ENCODE results near the gene CD96. TPM values are rescaled to one million over a fixed set of nuclear protein-coding genes. Genes with fewer than 3 reads are reported as not detected.

The CD96 gene
- total and polyA plus RNA-seq, 2 experiments from 2014 or later: 0.91 TPM; not detected in 1

- TF ChIP-seq JUNB (IDR thresholded peaks at IDR 0.05; ENCODE audit: unreplicated experiment) (no peak), CREB1 (CRISPR knock-in tag; IDR thresholded peaks at IDR 0.05; ENCODE audit: low read depth) (no peak), POLR2AphosphoS5 (IDR thresholded peaks at IDR 0.05; ENCODE audit: low read depth) (no peak), EZH2 (IDR thresholded peaks at IDR 0.05; ENCODE audit: low read depth, unreplicated experiment) (no peak), ZNF331 (CRISPR knock-in tag; IDR thresholded peaks at IDR 0.05; ENCODE audit: low read depth) (no peak), STAT1 (IDR thresholded peaks at IDR 0.05; ENCODE audit: unreplicated experiment) (no peak)
Observed at GRCh38 chr3:111588527-111588926, 46.5 kb downstream of the CD96 start (continued).

- no peaks in the 10 kb centered on the region for H3K4me1 Mint-ChIP-seq
- Histone ChIP-seq H4K20me1 (replicated peaks; ENCODE audit: insufficient read depth) (no peaks in the 10 kb centered on the region), H2AFZ (no peak overlapping the region), H3K36me3 (ENCODE audit: insufficient read depth) (no peaks in the 10 kb centered on the region), H3K4me3 (no peak overlapping the region), H3K4me2 (no peak overlapping the region), H3K9me2 (ENCODE audit: insufficient read depth) (peaks cover 3% of the 10 kb centered on the region; the same call in 1 of the 2 replicates), H3K27ac (ENCODE audit: low read depth) (no peak overlapping the region), H3K79me2 (replicated peaks; ENCODE audit: insufficient read depth) (no peaks in the 10 kb centered on the region), H3F3A (replicated peaks; ENCODE audit: low read depth) (no peaks in the 10 kb centered on the region), H3K27me3 (ENCODE audit: insufficient read depth) (no peaks in the 10 kb centered on the region), H3K4me1 (ENCODE audit: insufficient read depth) (no peaks in the 10 kb centered on the region)
- H3K27me3 Mint-ChIP-seq (ENCODE audit: insufficient read depth, low read depth, poor library complexity): no peaks in the 10 kb centered on the region
- H3K36me3 Mint-ChIP-seq (ENCODE audit: low read depth): peaks cover 2% of the 10 kb centered on the region; the same call in 1 of the 3 replicates
- DNase-seq (ENCODE audit: low spot score) (no peak), ATAC-seq (no peak)
- no peak overlapping the region for H3K4me3 Mint-ChIP-seq
- H3K9me3 Mint-ChIP-seq: peaks cover 17% of the 10 kb centered on the region
- no peak overlapping the region for H3K27ac Mint-ChIP-seq
- TF ChIP-seq EZH2phosphoT487 (IDR thresholded peaks at IDR 0.05; ENCODE audit: unreplicated experiment) (no peak), REST (IDR thresholded peaks at IDR 0.05; ENCODE audit: unreplicated experiment) (no peak), POLR2AphosphoS5 (IDR thresholded peaks at IDR 0.05; ENCODE audit: low read depth) (no peak), JUNB (IDR thresholded peaks at IDR 0.05; ENCODE audit: unreplicated experiment) (no peak), NANOG (IDR thresholded peaks at IDR 0.05; ENCODE audit: borderline replicate concordance) (no peak), ZNF331 (CRISPR knock-in tag; IDR thresholded peaks at IDR 0.05; ENCODE audit: low read depth) (no peak), EZH2 (IDR thresholded peaks at IDR 0.05; ENCODE audit: low read depth, unreplicated experiment) (no peak), STAT1 (IDR thresholded peaks at IDR 0.05; ENCODE audit: unreplicated experiment) (no peak), CTCF (conservative IDR thresholded peaks at IDR 0.05; ENCODE audit: low read depth in 2 of 2) (no peak), CREB1 (CRISPR knock-in tag; IDR thresholded peaks at IDR 0.05; ENCODE audit: low read depth) (no peak), ZNF462 (CRISPR knock-in tag; IDR thresholded peaks at IDR 0.05) (no peak)
Observed at GRCh38 chr3:111589303-111590142, 47.5 kb downstream of the CD96 start.

Measured in GM23338 (cell line).